Mesendoderm (in vitro differentiated cells): ENCODE results near the gene TSC1.

Experiments
- DNase-seq: peaks from one replicate; pipeline ENCODE4 v3.0.0; 2013
- H2AK5ac ChIP-seq: 2 replicates; pipeline ENCODE4 v1.6.1; 2013; ENCODE audit warnings: low read length, inconsistent platforms
- H2BK120ac ChIP-seq: 2 replicates; pipeline ENCODE4 v1.6.1; 2013; ENCODE audit warnings: low read depth, mild to moderate bottlenecking, low read length, moderate library complexity, mixed read lengths
- H2BK15ac ChIP-seq: replicated peaks from 2 replicates; pipeline ENCODE4 v1.6.1; 2013; ENCODE audit warnings: low read depth, mild to moderate bottlenecking, moderate library complexity
- H2BK5ac ChIP-seq: 2 replicates; pipeline ENCODE4 v1.6.1; 2013; ENCODE audit warnings: low read length, inconsistent platforms
- H3K18ac ChIP-seq: 2 replicates; pipeline ENCODE4 v1.6.1; 2013; ENCODE audit warnings: mild to moderate bottlenecking, low read length, mixed read lengths
- H3K23ac ChIP-seq: one replicate; pipeline ENCODE4 v1.6.1; 2013; ENCODE audit warnings: low read length
- H3K27ac ChIP-seq: 2 replicates; pipeline ENCODE4 v1.5.1; 2013; ENCODE audit warnings: low read depth, mild to moderate bottlenecking, inconsistent platforms, low read length, moderate library complexity
- H3K27me3 ChIP-seq: 2 replicates; pipeline ENCODE4 v1.6.1; 2013; ENCODE audit warnings: low read length, control low read depth, mild to moderate bottlenecking, inconsistent platforms; ENCODE audit not compliant: insufficient read depth, poor library complexity
- H3K36me3 ChIP-seq: 2 replicates; pipeline ENCODE4 v1.6.1; 2013; ENCODE audit warnings: low read length, inconsistent platforms; ENCODE audit not compliant: control insufficient read depth, insufficient read depth
- H3K4ac ChIP-seq: one replicate; pipeline ENCODE4 v1.6.1; 2013; ENCODE audit warnings: low read depth, mild to moderate bottlenecking, low read length, moderate library complexity
- H3K4me1 ChIP-seq: 2 replicates; pipeline ENCODE4 v1.6.1; 2013; ENCODE audit warnings: low read depth, low read length, inconsistent platforms; ENCODE audit not compliant: control insufficient read depth
- H3K4me2 ChIP-seq: 2 replicates; pipeline ENCODE4 v1.6.1; 2013; ENCODE audit warnings: low read length
- H3K4me3 ChIP-seq: 2 replicates; pipeline ENCODE4 v1.5.1; 2013; ENCODE audit warnings: mild to moderate bottlenecking, low read length
- H3K56ac ChIP-seq: one replicate; pipeline ENCODE4 v1.6.1; 2013; ENCODE audit warnings: low read length
- H3K79me1 ChIP-seq: 2 replicates; pipeline ENCODE4 v1.6.1; 2013; ENCODE audit warnings: low read length, inconsistent platforms
- H3K79me2 ChIP-seq: 2 replicates; pipeline ENCODE4 v1.6.1; 2013; ENCODE audit warnings: mild to moderate bottlenecking, low read length; ENCODE audit not compliant: control insufficient read depth, insufficient read depth
- H3K9ac ChIP-seq: 2 replicates; pipeline ENCODE4 v1.6.1; 2013; ENCODE audit warnings: low read length, inconsistent platforms
- H4K5ac ChIP-seq: one replicate; pipeline ENCODE4 v1.6.1; 2013; ENCODE audit warnings: low read length
- H4K8ac ChIP-seq: one replicate; pipeline ENCODE4 v1.6.1; 2013; ENCODE audit warnings: low read depth, mild to moderate bottlenecking, control low read depth, low read length, moderate library complexity
- WGBS: extraction: QIAGEN DNeasy Blood & Tissue Kit; methylation state at CpG from one replicate; pipeline ENCODE4 v1.1.7; 2013; ENCODE audit warnings: low lambda C conversion rate, missing lambda C conversion rate; ENCODE audit not compliant: insufficient coverage; ENCODE audit errors: extremely low coverage; 5-methylcytosine and 5-hydroxymethylcytosine counted together

TSC1 gene

GRCh38 chr9:132946631-132947295 is 2.3 kb upstream of the TSC1 start:
- WGBS = no CpG with 5 or more reads among the region's 7 CpGs
- Histone ChIP-seq H3K27ac (peak overlapping the region; percentile 30), H3K4me3 (no peak overlapping the region)

GRCh38 chr9:132946211-132946610 is 1.8 kb upstream of the TSC1 start:
- peak overlapping the region; percentile 30 for H3K27ac ChIP-seq
- no CpG with 5 or more reads among the region's 3 CpGs for WGBS

More at GRCh38 chr9:132946631-132947295, 2.3 kb upstream of the TSC1 start:
- DNase-seq = peak; percentile 89
- no peaks in the 10 kb centered on the region for H3K27me3 ChIP-seq
- no peak overlapping the region for H2BK5ac ChIP-seq
- H4K5ac ChIP-seq = no peak overlapping the region
- no peaks in the 10 kb centered on the region for H3K36me3 ChIP-seq
- peaks cover 22% of the 10 kb centered on the region for H3K79me2 ChIP-seq
- H3K79me1 ChIP-seq = peaks cover 12% of the 10 kb centered on the region
- no peak overlapping the region for H2BK15ac ChIP-seq
- H2BK120ac ChIP-seq = no peak overlapping the region
- H2AK5ac ChIP-seq = no peak overlapping the region
- peaks cover 11% of the 10 kb centered on the region for H3K4me1 ChIP-seq
- H3K23ac ChIP-seq = no peak overlapping the region
- no peak overlapping the region for H3K9ac ChIP-seq
- no peak overlapping the region for H3K4me2 ChIP-seq
- H3K4ac ChIP-seq = no peak overlapping the region
- no peak overlapping the region for H4K8ac ChIP-seq
- peak overlapping the region; percentile 69 for H3K56ac ChIP-seq
- H3K18ac ChIP-seq = no peak overlapping the region

GRCh38 chr9:132945186-132946130 is 1.0 kb upstream of the TSC1 start:
- Histone ChIP-seq H3K27me3 (no peaks in the 10 kb centered on the region), H2BK120ac (no peak overlapping the region), H3K4me2 (peak overlapping the region; percentile 46), H4K5ac (no peak overlapping the region), H3K23ac (no peak overlapping the region), H3K79me1 (peaks cover 15% of the 10 kb centered on the region), H3K27ac (peak overlapping the region; percentile 28), H3K4me3 (peak overlapping the region; percentile 23), H3K9ac (peak overlapping the region; percentile 74), H2BK5ac (no peak overlapping the region), H3K36me3 (no peaks in the 10 kb centered on the region), H3K4ac (peak overlapping the region; percentile 77), H3K18ac (peak overlapping the region; percentile 93), H3K4me1 (peaks cover 11% of the 10 kb centered on the region), H3K56ac (peak overlapping the region; percentile 88), H4K8ac (peak overlapping the region; percentile 57), H3K79me2 (peaks cover 26% of the 10 kb centered on the region), H2BK15ac (peak overlapping the region; percentile 37), H2AK5ac (peak overlapping the region; percentile 0)
- DNase-seq = peak; percentile 6
- WGBS = 100% methylated on average over 1 of the region's 23 CpGs

More at GRCh38 chr9:132946211-132946610, 1.8 kb upstream of the TSC1 start:
- no peaks in the 10 kb centered on the region for H3K27me3 ChIP-seq
- no peak overlapping the region for H2BK5ac ChIP-seq
- H4K8ac ChIP-seq = no peak overlapping the region
- H3K4me3 ChIP-seq = no peak overlapping the region
- peak overlapping the region; percentile 44 for H3K56ac ChIP-seq
- H3K4me2 ChIP-seq = no peak overlapping the region
- peaks cover 23% of the 10 kb centered on the region for H3K79me2 ChIP-seq
- no peak overlapping the region for H3K4ac ChIP-seq
- H2BK120ac ChIP-seq = no peak overlapping the region
- H2AK5ac ChIP-seq = no peak overlapping the region
- H2BK15ac ChIP-seq = peak overlapping the region; percentile 37
- H3K36me3 ChIP-seq = no peaks in the 10 kb centered on the region
- no peak overlapping the region for H3K18ac ChIP-seq
- H3K4me1 ChIP-seq = peaks cover 11% of the 10 kb centered on the region
- H4K5ac ChIP-seq = no peak overlapping the region
- peak; percentile 5 for DNase-seq
- no peak overlapping the region for H3K23ac ChIP-seq
- no peak overlapping the region for H3K9ac ChIP-seq
- H3K79me1 ChIP-seq = peaks cover 13% of the 10 kb centered on the region

- H4K8ac ChIP-seq = no peak overlapping the region
- peak overlapping the region; percentile 12 for H3K27ac ChIP-seq
- peak overlapping the region; percentile 96 for H3K56ac ChIP-seq
- peaks cover 20% of the 10 kb centered on the region for H3K79me1 ChIP-seq
- peak overlapping the region; percentile 95 for H3K4me2 ChIP-seq
- peaks cover 11% of the 10 kb centered on the region for H3K4me1 ChIP-seq
- DNase-seq = peak; percentile 42
- H3K18ac ChIP-seq = peak overlapping the region; percentile 85
- no CpG with 5 or more reads among the region's 25 CpGs for WGBS
- H3K23ac ChIP-seq = no peak overlapping the region
- no peak overlapping the region for H2AK5ac ChIP-seq
- H3K36me3 ChIP-seq = no peaks in the 10 kb centered on the region
- peak overlapping the region; percentile 89 for H3K9ac ChIP-seq
- H4K5ac ChIP-seq = no peak overlapping the region
- no peaks in the 10 kb centered on the region for H3K27me3 ChIP-seq
- peak overlapping the region; percentile 95 for H3K4me3 ChIP-seq
- peaks cover 31% of the 10 kb centered on the region for H3K79me2 ChIP-seq
- no peak overlapping the region for H2BK5ac ChIP-seq
- no peak overlapping the region for H2BK120ac ChIP-seq
- H2BK15ac ChIP-seq = no peak overlapping the region
- H3K4ac ChIP-seq = peak overlapping the region; percentile 77
Observed at GRCh38 chr9:132943651-132944293, 644 bp downstream of the TSC1 start.

- no peak overlapping the region for H3K27ac ChIP-seq
- H3K18ac ChIP-seq = no peak overlapping the region
- no CpG with 5 or more reads among the region's 5 CpGs for WGBS
- H4K8ac ChIP-seq = no peak overlapping the region
- H3K36me3 ChIP-seq = no peaks in the 10 kb centered on the region
- no peak overlapping the region for H3K4ac ChIP-seq
- no peaks in the 10 kb centered on the region for H3K27me3 ChIP-seq
- no peak for DNase-seq
- no peak overlapping the region for H3K4me2 ChIP-seq
- H3K4me3 ChIP-seq = no peak overlapping the region
- no peak overlapping the region for H2BK15ac ChIP-seq
- no peak overlapping the region for H3K56ac ChIP-seq
- H3K79me1 ChIP-seq = peaks cover 22% of the 10 kb centered on the region
- no peak overlapping the region for H3K23ac ChIP-seq
- H3K79me2 ChIP-seq = peaks cover 35% of the 10 kb centered on the region
- no peak overlapping the region for H2BK5ac ChIP-seq
- no peak overlapping the region for H2BK120ac ChIP-seq
- H3K9ac ChIP-seq = no peak overlapping the region
- H3K4me1 ChIP-seq = peaks cover 11% of the 10 kb centered on the region
- H4K5ac ChIP-seq = no peak overlapping the region
- H2AK5ac ChIP-seq = no peak overlapping the region
Observed at GRCh38 chr9:132942541-132943182, 1.8 kb downstream of the TSC1 start.
